GM12891 (cell line): ENCODE measurements around the gene STX10.

Experiments
- PAX5 ChIP-seq: IDR thresholded peaks from 2 replicates; pipeline ENCODE4 v1.6.1; 2011; ENCODE audit warnings: low read length, moderate library complexity, mild to moderate bottlenecking; ENCODE audit not compliant: insufficient read depth, severe bottlenecking
- POLR2A ChIP-seq: IDR thresholded peaks from 2 replicates; pipeline ENCODE4 v1.6.1; 2011; ENCODE audit warnings: low read depth, low read length, control low read depth
- POLR2AphosphoS5 ChIP-seq: IDR thresholded peaks from 2 replicates; pipeline ENCODE4 v1.6.1; 2011; ENCODE audit warnings: low read depth, low read length, control low read depth
- POU2F2 ChIP-seq: IDR thresholded peaks from 2 replicates; pipeline ENCODE4 v1.6.1; 2011; ENCODE audit warnings: low read depth, mild to moderate bottlenecking, control low read depth, low read length, moderate library complexity

DNA sequence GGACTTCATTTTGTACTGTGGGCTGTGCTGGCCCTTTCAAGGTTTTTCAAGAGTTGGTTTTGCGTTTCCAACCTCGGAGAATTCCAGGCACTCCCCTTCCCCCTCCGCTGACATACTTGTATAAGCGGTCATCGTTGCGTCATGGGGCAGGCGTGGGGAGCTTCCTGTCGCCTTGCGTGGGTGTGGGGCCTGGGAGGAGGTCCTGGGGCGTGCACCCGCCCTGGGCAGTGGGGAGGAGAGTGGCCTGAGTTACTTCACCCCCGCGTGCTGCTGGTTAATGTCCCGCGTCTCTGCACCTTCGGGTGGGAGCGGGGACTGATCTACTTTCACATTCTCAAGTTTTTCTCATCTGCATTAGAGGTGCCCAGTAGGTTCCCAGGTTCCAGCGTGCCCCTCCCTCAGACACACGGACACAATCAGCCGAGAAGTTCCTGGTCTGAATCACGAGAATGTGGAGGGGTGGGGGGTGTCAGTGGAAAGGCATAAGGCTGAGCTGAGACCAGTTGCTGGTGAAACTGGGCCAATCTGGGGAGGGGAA, 4.1 kb upstream of the STX10 start:
- TF ChIP-seq POLR2A (no peak; the same call in 1 of the 2 replicates), POLR2AphosphoS5 (no peak; the same call in 1 of the 2 replicates), PAX5 (no peak), POU2F2 (peak; percentile 2; the same call in 1 of the 2 replicates)
